Breast epithelium (tissue), 3 donors: ENCODE data around the gene SSC5D.

Experiments used
- CTCF ChIP-seq, 3 donors: fragments of 450-650 bp; IDR thresholded peaks; one replicate each; pipeline ENCODE4 v1.5.1; 2016 to 2017; ENCODE audit warnings: antibody characterized with exemption in 3 of 3, mild to moderate bottlenecking in 3 of 3, moderate library complexity in 3 of 3
- POLR2A ChIP-seq: fragments of 450-650 bp; IDR thresholded peaks from one replicate; pipeline ENCODE4 v1.6.1; 2016; ENCODE audit warnings: antibody characterized with exemption, mild to moderate bottlenecking, moderate library complexity

- TF ChIP-seq CTCF (IDR thresholded peaks at IDR 0.05) (no peak), POLR2A (no peak)
These were observed 912 bp downstream of the SSC5D start for GRCh38 chr19:55488986-55489710.
